ENCODE measurements around the gene FAM204A.

The FAM204A gene

DNA sequence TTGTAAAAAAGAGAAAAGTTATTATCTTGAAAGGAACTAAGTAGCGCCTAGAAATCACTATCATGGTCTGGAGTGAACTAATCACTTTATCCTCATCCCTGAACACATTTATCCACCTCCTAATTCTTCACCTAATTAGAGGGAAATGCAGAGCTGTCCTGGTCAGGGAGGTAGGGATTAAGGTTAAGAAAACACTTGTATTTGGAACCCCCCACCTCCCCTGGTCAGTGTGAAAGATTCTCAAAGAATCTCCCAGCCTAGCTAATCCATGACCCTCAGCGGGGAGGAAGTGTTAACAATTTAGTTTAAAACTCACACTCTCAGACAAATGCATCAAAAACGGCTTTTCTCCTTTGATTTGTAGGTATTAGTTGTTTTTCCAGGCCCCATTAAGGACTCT is 83.8 kb downstream of the FAM204A start:
- no peaks in the 10 kb centered on the region for H3K36me3 ChIP-seq (ENCODE audit: insufficient read depth, low read length)
- no peak for TF ChIP-seq EZH2phosphoT487 (IDR thresholded peaks at IDR 0.05; ENCODE audit: borderline replicate concordance)
- TF ChIP-seq, protein P1, sequence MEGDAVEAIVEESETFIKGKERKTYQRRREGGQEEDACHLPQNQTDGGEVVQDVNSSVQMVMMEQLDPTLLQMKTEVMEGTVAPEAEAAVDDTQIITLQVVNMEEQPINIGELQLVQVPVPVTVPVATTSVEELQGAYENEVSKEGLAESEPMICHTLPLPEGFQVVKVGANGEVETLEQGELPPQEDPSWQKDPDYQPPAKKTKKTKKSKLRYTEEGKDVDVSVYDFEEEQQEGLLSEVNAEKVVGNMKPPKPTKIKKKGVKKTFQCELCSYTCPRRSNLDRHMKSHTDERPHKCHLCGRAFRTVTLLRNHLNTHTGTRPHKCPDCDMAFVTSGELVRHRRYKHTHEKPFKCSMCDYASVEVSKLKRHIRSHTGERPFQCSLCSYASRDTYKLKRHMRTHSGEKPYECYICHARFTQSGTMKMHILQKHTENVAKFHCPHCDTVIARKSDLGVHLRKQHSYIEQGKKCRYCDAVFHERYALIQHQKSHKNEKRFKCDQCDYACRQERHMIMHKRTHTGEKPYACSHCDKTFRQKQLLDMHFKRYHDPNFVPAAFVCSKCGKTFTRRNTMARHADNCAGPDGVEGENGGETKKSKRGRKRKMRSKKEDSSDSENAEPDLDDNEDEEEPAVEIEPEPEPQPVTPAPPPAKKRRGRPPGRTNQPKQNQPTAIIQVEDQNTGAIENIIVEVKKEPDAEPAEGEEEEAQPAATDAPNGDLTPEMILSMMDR (conservative IDR thresholded peaks at IDR 0.05; ENCODE audit: low read length): no peak
- no peak overlapping the region for H3K9ac ChIP-seq (ENCODE audit: low read depth, low read length, poor library complexity, severe bottlenecking)
- no peaks in the 10 kb centered on the region for H3F3A ChIP-seq (ENCODE audit: low read depth)
- H3K4me1 ChIP-seq (ENCODE audit: insufficient read depth, low read length, poor library complexity, severe bottlenecking): no peaks in the 10 kb centered on the region
- no peaks in the 10 kb centered on the region for H3K79me2 ChIP-seq (ENCODE audit: insufficient read depth, low read length)
- no peak overlapping the region for H2AFZ ChIP-seq (ENCODE audit: low read length)
- no peaks in the 10 kb centered on the region for H3K9me2 ChIP-seq (replicated peaks; ENCODE audit: low read depth, low read length)
- no peaks in the 10 kb centered on the region for H3K9me3 ChIP-seq (ENCODE audit: insufficient read depth, low read depth, low read length)
- no peaks in the 10 kb centered on the region for H3K27me3 ChIP-seq (ENCODE audit: insufficient read depth, low read length, poor library complexity, severe bottlenecking)
- H4K20me1 ChIP-seq (ENCODE audit: insufficient read depth, low read length, poor library complexity, severe bottlenecking): no peaks in the 10 kb centered on the region
- no peak overlapping the region for H3K4me2 ChIP-seq (ENCODE audit: low read depth, low read length, poor library complexity, severe bottlenecking)
- no peak overlapping the region for H3K4me3 ChIP-seq (ENCODE audit: low read length, poor library complexity, severe bottlenecking)

- H3K9ac ChIP-seq (ENCODE audit: low read depth, low read length, poor library complexity, severe bottlenecking): no peak overlapping the region
- no peaks in the 10 kb centered on the region for H3K79me2 ChIP-seq (ENCODE audit: insufficient read depth, low read length)
- no peak overlapping the region for H3K4me2 ChIP-seq (ENCODE audit: low read depth, low read length, poor library complexity, severe bottlenecking)
- no peaks in the 10 kb centered on the region for H3K27me3 ChIP-seq (ENCODE audit: insufficient read depth, low read length, poor library complexity, severe bottlenecking)
- TF ChIP-seq, protein P1 (conservative IDR thresholded peaks at IDR 0.05; ENCODE audit: low read length): no peak
- TF ChIP-seq EZH2phosphoT487 (IDR thresholded peaks at IDR 0.05; ENCODE audit: borderline replicate concordance): no peak
- H3K4me3 ChIP-seq (ENCODE audit: low read length, poor library complexity, severe bottlenecking): no peak overlapping the region
- H3K4me1 ChIP-seq (ENCODE audit: insufficient read depth, low read length, poor library complexity, severe bottlenecking): no peaks in the 10 kb centered on the region
- H2AFZ ChIP-seq (ENCODE audit: low read length): no peak overlapping the region
- no peaks in the 10 kb centered on the region for H3K9me3 ChIP-seq (ENCODE audit: insufficient read depth, low read depth, low read length)
- no peaks in the 10 kb centered on the region for H3K9me2 ChIP-seq (replicated peaks; ENCODE audit: low read depth, low read length)
- no peaks in the 10 kb centered on the region for H3F3A ChIP-seq (ENCODE audit: low read depth)
- H4K20me1 ChIP-seq (ENCODE audit: insufficient read depth, low read length, poor library complexity, severe bottlenecking): no peaks in the 10 kb centered on the region
- no peaks in the 10 kb centered on the region for H3K36me3 ChIP-seq (ENCODE audit: insufficient read depth, low read length)
Measured at GRCh38 chr10:118256825-118257570, 85.1 kb downstream of the FAM204A start.

DNA sequence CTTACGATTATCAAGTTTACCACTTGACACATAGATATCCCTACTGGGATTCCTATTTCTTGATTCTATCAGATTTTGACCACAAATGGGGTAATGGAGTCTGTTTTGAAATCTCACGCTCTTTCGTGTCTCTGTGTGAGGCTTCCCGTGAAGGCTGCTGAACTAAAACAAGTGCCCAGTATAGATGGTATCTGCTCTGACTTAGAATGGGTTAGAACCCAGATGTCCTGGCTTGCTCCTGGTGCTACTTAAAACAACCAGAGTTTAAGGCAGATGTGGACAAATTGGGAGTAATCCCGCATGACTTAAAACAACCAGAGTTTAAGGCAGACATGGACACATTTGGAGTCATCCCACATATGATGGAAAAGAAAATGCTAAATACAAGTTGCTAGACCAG is 85.9 kb downstream of the FAM204A start:
- H3K4me1 ChIP-seq (ENCODE audit: insufficient read depth, low read length, poor library complexity, severe bottlenecking): no peaks in the 10 kb centered on the region
- no peak overlapping the region for H2AFZ ChIP-seq (ENCODE audit: low read length)
- no peaks in the 10 kb centered on the region for H3F3A ChIP-seq (ENCODE audit: low read depth)
- TF ChIP-seq, protein P1 (conservative IDR thresholded peaks at IDR 0.05; ENCODE audit: low read length): no peak
- no peak for TF ChIP-seq EZH2phosphoT487 (IDR thresholded peaks at IDR 0.05; ENCODE audit: borderline replicate concordance)
- H3K4me3 ChIP-seq (ENCODE audit: low read length, poor library complexity, severe bottlenecking): no peak overlapping the region
- no peaks in the 10 kb centered on the region for H3K9me2 ChIP-seq (replicated peaks; ENCODE audit: low read depth, low read length)
- no peak overlapping the region for H3K9ac ChIP-seq (ENCODE audit: low read depth, low read length, poor library complexity, severe bottlenecking)
- H3K4me2 ChIP-seq (ENCODE audit: low read depth, low read length, poor library complexity, severe bottlenecking): no peak overlapping the region
- H3K9me3 ChIP-seq (ENCODE audit: insufficient read depth, low read depth, low read length): no peaks in the 10 kb centered on the region
- H3K27me3 ChIP-seq (ENCODE audit: insufficient read depth, low read length, poor library complexity, severe bottlenecking): no peaks in the 10 kb centered on the region
- no peaks in the 10 kb centered on the region for H4K20me1 ChIP-seq (ENCODE audit: insufficient read depth, low read length, poor library complexity, severe bottlenecking)
- no peaks in the 10 kb centered on the region for H3K36me3 ChIP-seq (ENCODE audit: insufficient read depth, low read length)
- no peaks in the 10 kb centered on the region for H3K79me2 ChIP-seq (ENCODE audit: insufficient read depth, low read length)

All from Loucy (cell line).